GM19099 (cell line): Measurements from ENCODE around the gene SCT.

Experiments used
- POLR2A ChIP-seq: IDR thresholded peaks from 3 replicates; pipeline ENCODE4 v1.6.1; 2011; ENCODE audit warnings: low read depth; ENCODE audit not compliant: insufficient read length; ENCODE audit errors: extremely low read depth

The SCT gene

DNA sequence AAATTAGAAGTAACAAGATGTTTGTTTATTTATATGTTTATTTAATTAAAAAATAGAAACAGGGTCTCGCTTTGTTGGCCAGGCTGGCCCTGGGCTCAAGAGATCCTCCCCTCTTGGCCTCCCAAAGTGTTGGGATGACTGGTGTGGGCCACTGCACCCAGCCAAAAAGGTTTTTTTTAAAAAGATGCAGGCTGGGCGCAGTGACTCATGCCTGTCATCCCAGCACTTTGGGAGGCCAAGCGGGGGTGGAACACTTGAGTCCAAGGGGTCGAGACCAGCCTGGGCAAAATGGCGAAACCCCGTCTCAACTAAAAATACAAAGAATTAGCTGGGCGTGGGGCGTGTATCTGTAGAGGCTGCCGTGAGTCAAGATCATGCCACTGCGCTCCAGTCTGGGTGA is 23.5 kb upstream of the SCT start:
- no peak for TF ChIP-seq POLR2A

DNA sequence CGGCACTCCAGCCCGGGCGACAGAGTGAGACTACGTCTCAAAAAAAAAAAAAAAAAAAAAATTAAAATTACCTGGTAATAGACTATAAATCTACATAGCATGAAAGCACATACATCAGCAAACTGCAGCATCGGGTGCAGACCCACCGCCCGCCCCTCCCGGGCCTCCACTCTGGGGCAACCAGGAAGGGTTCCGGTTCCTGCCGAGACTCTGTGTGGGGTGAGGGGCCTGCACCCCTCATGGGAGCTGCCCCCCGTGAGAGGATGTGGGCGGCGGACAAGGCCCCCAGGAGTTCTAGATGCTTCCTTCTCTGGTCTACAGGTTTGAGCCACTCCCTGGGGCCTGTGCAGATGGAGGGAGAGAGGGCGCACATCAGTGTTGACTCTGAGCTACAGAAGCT is 19.2 kb upstream of the SCT start:
- TF ChIP-seq POLR2A, result no peak

DNA sequence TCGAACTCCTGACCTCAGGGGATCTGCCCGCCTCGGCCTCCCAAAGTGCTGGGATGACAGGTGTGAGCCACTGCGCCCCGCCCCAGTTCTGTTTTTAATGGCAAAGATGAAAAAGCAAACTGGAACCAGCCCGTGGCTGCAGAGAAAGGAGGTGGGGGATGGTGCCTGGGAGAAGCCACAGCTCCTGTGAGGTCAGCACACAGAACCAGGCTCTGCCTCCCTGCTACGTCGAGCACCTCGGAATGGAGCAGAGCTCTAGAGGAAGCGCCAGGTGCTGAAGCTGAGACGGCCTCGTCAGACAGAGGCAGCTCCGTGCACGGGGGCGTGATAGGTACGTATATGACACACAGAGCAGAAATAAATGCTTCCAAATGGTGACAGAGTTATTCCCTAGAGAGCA is 18.6 kb upstream of the SCT start:
- no peak for TF ChIP-seq POLR2A

DNA sequence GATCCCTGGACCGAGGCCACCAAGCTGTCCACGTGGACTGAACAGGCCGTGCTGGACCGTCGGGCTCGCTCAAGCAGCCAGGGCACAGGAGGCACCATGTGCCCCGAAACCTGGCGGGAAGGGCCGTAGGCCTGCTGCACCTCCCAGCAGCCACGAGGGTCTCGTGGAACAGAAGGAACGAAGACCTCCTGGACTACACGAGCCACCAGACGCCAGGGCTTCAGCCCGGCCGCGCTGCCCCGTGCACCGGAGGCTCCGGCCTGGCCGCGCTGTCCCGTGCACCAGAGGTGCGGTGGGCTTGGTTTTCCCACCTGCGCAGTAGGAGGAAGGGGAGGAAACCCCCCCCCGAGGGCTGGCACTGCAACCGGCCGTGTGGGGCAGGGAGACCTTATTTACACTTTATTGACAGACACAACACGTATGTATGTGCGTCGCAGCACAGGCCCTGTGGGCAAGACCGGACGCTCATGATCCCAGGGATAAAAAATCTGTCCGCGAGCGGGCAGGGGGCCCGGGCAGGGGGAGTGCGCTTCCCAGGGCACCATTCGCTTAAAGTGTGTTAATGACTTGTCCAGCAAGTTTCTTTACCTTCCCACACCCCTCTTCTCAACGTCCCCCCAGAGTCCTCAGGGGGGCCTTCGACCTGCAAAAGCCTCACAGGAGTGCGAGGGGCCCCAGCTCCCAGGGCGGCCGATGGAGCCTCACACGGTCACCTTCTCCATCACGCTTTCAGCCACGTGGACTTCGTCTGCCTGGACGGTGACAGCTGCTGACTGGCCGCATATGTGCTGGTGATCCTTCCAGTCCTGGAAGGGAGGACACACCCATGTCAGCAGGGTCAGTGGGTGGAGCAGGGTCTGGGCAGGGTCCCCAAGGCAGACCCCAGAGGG is 17.1 kb upstream of the SCT start:
- no peak for TF ChIP-seq POLR2A

DNA sequence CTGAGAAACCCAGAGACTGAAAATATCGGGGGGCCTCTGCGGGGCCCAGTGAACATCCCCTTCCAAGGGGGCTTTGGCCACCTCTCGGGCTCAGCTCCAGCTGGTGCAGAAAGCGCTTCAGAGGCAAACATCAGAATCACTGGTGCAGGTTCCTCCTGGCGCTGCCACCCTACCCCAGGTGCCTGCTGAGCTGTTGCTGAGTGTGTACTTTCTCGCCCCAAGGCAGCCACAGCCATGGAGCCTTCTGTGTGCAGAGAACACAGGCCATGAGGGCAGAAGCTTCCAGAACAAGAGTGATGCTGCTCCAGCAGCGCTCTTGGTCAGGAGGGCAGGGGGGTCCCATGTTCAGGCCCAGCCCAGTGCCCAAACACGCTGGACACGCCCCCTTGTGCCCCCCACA is 16.4 kb upstream of the SCT start:
- TF ChIP-seq POLR2A, result no peak

DNA sequence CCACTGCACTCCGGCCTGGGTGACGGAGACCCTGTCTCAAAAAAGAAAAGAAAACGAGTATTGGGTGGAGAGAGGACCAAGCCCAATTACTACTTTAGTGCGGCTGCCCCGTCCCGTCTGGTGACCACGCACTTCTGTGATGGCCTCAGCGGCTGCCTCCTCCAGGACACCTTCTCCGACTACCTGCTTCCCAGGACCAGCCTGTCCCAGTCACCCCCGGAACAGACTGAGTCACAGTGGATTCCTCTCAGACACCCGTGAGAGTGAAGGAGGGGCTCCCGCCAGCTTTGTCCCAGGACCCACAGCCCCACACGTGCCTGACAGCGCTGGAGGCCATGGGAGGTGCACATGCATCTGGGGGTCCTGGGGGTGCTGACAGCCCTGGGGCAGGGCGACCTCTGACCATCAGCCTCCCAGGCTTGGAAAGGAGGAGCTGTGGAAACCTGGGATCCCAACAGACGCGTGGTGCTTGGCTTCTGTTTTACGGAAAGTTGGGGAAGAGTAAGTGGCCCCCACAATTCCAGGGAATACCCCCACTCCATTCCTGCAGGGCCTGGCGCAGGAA is 14.9 kb upstream of the SCT start:
- no peak for TF ChIP-seq POLR2A

DNA sequence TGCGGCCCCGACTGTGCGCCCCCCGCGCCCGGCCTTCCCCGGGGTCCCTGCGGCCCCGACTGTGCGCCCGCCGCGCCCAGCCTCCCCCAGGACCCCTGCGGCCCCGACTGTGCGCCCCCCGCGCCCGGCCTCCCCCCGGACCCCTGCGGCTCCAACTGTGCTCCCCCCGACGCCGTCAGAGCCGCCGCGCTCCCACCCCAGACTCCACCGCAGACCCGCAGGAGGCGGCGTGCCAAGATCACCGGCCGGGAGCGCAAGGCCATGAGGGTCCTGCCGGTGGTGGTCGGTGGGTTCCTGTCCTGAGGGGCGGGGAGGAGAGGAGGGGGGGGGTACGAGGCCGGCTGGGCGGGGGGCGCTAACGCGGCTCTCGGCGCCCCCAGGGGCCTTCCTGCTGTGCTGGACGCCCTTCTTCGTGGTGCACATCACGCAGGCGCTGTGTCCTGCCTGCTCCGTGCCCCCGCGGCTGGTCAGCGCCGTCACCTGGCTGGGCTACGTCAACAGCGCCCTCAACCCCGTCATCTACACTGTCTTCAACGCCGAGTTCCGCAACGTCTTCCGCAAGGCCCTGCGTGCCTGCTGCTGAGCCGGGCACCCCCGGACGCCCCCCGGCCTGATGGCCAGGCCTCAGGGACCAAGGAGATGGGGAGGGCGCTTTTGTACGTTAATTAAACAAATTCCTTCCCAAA is 13.2 kb upstream of the SCT start:
- TF ChIP-seq POLR2A, result no peak

DNA sequence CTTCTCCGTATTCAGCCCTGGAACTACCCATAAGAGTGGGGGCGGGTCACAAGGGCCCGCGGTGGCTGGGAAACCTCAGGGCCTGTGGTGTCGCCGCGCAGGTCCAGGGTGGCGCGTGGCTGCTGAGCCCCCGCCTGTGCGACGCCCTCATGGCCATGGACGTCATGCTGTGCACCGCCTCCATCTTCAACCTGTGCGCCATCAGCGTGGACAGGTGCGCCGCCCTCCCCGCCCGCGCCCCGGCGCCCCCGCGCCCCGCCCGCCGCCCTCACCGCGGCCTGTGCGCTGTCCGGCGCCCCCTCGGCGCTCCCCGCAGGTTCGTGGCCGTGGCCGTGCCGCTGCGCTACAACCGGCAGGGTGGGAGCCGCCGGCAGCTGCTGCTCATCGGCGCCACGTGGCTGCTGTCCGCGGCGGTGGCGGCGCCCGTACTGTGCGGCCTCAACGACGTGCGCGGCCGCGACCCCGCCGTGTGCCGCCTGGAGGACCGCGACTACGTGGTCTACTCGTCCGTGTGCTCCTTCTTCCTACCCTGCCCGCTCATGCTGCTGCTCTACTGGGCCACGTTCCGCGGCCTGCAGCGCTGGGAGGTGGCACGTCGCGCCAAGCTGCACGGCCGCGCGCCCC is 12.5 kb upstream of the SCT start:
- no peak for TF ChIP-seq POLR2A

DNA sequence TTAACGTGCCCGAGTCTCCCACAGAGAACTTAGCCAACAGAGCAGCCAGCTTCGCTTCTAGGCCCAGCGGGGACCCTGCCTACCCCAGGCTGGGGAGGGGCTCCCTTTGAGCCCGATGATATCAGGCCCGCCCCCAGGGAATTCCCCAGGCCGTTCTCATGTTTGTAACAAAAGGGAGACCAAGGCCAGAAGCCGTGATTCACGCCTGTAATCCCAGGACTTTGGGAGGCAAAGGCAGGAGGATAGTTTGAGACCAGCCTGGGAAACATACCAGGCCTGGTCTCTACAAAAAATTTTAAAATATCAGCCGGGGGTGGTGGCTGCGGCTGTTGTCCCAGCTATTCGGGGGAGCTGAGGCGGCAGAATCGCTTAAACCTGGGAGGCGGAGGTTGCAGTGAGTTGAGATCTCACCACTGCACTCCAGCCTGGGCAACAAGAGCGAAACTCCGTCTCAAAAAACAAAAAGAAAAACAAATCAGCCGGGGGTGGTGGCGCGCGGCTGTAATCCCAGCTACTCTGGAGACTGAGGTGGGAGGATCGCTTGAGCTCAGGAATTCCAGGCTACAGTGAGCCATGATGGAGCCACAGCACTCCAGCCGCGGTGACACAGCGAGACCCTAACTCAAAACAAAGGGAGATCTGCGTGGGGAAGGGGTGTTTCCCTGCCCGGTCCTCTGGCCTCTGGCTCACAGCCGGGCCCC is 11.8 kb upstream of the SCT start:
- TF ChIP-seq POLR2A, result no peak

DNA sequence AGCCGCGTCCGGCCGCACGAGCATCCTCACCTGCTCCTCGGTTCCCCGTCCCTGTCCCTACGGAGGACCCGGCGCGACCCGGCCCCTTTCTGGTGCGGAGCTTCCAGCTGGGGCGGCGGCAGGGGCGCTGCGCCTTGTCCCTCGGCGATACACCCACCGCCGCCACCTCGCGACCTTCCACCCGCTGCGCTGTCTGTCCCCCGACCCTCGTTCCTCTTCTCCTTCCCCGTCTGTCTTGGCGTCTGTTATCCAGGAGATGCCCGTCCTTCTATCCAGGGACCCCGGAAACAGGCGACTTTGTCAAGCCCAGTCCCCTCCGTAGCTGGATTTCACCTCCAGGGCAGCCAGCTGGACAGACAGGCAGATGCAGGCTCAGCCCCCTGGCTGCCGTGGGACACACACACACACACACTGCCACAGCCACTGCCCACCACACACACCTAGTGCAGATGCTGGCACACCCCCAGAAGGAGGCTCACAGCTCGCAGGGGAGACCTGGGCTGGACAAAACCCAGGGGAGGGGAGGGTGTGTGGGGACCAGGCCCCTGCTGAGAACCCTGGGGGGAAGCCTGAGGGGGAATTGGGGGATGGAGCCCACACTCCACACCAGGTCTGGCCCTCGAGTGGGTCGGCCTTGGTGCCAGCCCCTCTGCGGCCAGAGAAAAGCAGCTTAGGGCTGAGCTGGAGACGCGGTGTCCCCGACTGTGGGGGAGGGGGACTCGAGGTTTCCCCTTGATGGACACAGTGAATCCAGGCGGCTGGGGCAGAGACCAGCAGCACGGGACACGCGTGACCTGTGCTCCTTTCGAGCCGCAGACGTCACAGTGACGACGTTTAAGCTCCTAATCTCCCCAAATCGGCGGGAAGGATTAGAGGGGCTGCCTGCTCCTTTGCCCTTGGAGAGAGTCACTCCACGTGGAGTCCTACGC is 10.9 kb upstream of the SCT start:
- TF ChIP-seq POLR2A, result no peak

DNA sequence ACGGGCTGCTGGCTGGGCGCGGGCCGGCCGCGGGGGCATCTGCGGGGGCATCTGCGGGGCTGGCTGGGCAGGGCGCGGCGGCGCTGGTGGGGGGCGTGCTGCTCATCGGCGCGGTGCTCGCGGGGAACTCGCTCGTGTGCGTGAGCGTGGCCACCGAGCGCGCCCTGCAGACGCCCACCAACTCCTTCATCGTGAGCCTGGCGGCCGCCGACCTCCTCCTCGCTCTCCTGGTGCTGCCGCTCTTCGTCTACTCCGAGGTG is 10.3 kb upstream of the SCT start:
- no peak for TF ChIP-seq POLR2A

DNA sequence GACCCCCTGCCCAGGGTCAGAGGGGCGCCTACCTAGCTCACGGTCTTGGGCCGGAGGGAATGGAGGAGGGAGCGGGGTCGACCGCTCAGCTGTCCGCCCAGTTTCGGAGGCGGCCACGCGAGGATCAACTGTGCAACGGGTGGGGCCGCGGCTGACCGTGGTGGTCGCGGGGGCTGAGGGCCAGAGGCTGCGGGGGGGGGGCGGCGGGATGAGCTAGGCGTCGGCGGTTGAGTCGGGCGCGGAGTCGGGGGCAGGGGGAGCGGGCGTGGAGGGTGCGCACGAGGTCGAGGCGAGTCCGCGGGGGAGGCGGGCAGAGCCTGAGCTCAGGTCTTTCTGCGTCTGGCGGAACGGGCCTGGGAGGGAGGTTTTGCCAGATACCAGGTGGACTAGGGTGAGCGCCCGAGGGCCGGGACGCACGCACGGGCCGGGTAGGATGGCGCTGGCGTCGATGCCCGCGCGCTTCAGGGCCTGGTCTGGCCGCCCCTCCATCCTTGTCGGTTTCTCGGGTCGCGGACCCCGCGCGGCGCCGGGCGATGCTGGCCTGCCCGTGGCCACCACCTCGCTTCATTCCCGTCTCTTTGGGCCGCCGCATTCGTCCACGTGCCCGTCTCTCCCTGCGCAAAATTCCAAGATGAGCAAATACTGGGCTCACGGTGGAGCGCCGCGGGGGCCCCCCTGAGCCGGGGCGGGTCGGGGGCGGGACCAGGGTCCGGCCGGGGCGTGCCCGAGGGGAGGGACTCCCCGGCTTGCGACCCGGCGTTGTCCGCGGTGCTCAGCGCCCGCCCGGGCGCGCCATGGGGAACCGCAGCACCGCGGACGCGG is 9.7 kb upstream of the SCT start, which contains the start of gene DRD4:
Gene DRD4, plus strand, starts transcription at position 759 of the 822 bp plus-strand sequence. Its CDS starts 36 bp downstream, at position 795.
- TF ChIP-seq POLR2A, result no peak

DNA sequence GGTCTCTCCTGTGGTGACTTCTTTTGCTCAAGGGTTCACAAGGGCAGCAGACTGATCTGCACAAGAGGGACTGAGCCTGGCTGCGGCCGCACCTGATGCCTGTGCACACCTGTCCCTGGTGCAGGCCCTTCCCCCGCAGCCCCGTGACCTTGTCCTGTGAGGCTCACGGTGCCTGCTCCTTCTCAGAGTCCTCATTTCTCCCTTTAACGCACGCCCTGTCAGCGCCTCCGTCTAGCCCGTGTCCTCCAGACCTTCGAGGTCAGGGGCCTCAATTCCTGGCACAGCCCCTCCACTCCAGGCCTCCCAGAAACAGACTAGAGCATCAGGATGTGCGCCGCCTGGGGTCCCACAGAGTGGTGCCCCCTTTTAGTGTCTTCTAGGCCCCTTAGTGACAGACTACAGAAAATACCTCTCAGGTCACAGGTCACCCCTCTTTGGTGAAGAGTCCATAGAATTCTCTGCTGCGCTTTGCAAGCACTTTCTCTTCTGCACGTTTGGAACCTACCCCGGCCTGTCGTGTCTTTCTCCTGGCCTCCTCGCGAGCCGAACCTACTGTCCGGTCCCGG is 9.0 kb upstream of the SCT start:
- no peak for TF ChIP-seq POLR2A

DNA sequence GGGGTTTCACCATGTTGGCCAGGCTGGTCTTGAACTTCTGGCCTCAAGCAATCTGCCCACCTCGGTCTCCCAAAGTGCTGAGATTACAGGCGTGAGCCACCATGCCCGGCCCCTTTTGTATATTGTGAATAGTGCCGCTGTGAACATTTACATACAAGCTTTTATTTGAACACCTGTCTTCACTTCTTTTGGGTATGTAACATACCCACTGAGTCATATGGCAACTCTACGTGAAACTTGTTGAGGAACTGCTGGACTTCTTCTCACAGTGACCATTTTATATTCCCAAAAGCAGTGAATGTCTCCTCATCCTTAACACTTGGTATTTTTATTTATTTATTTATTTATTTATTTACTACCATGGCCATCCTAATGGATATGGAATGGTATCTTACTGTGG is 3.9 kb upstream of the SCT start:
- TF ChIP-seq POLR2A, result no peak

DNA sequence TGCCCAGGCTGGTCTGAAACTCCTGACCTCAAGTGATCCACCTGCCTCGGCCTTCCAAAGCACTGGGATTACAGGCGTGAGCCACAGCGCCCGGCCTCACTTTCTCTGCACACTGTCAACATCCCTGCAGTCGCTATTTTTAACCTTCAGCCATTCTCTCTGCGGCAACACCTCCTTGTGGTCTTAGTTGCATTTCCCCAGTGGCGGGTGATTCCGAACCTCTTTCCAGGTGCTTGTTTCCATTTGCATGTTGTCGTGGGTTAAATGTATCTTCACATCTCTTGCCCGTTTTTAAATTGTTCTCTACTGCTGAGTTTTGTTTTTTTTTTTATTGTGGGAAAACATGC is 2.2 kb upstream of the SCT start:
- no peak for TF ChIP-seq POLR2A
